HepG2 (cell line): Measurements from ENCODE around the gene GCNT3. TPM values are rescaled to one million over a fixed set of nuclear protein-coding genes. Genes with fewer than 3 reads are reported as not detected.

Source experiments
- CENPBD1 ChIP-seq: sonication (generic); formaldehyde crosslinking; IDR thresholded peaks from 2 replicates; pipeline ENCODE4 v1.8.0; 2022; ENCODE audit warnings: missing genetic modification reagents, low read depth, mild to moderate bottlenecking, borderline replicate concordance
- CENPX ChIP-seq: sonication (generic); formaldehyde crosslinking; IDR thresholded peaks from 2 replicates; pipeline ENCODE4 v1.9.0; 2021; ENCODE audit warnings: mild to moderate bottlenecking, missing genetic modification reagents, moderate library complexity
- DR1 ChIP-seq: sonication (generic); formaldehyde crosslinking; IDR thresholded peaks from 2 replicates; pipeline ENCODE4 v1.8.0; 2021; ENCODE audit warnings: mild to moderate bottlenecking, missing genetic modification reagents, inconsistent platforms
- FOSL2 ChIP-seq: sonication (generic); formaldehyde crosslinking; IDR thresholded peaks from 2 replicates; pipeline ENCODE4 v1.4.0; 2020; ENCODE audit warnings: missing genetic modification reagents
- FOXA3 ChIP-seq: IDR thresholded peaks from 2 replicates; pipeline ENCODE4 v1.6.1; 2016; ENCODE audit warnings: missing genetic modification reagents, missing compliant biosample characterization
- HIVEP1 ChIP-seq: sonication (generic); formaldehyde crosslinking; IDR thresholded peaks from 2 replicates; pipeline ENCODE4 v1.4.0; 2020; ENCODE audit warnings: mild to moderate bottlenecking, missing genetic modification reagents
- HMGA1 ChIP-seq: sonication (generic); formaldehyde crosslinking; conservative IDR thresholded peaks from 2 replicates; pipeline ENCODE4 v1.4.0; 2020; ENCODE audit warnings: missing genetic modification reagents
- KDM2A ChIP-seq: sonication (generic); formaldehyde crosslinking; IDR thresholded peaks from 2 replicates; pipeline ENCODE4 v1.4.0; 2020; ENCODE audit warnings: low read depth, missing genetic modification reagents, borderline replicate concordance
- MTA1 ChIP-seq: sonication (generic); formaldehyde crosslinking; IDR thresholded peaks from 2 replicates; pipeline ENCODE4 v1.4.0; 2020; ENCODE audit warnings: missing genetic modification reagents, mild to moderate bottlenecking, borderline replicate concordance
- MXD4 ChIP-seq: IDR thresholded peaks from 2 replicates; pipeline ENCODE4 v1.6.1; 2016; ENCODE audit warnings: mild to moderate bottlenecking, missing biosample characterization, missing genetic modification reagents
- NBN ChIP-seq: fragments of 450-650 bp; conservative IDR thresholded peaks from 2 replicates; pipeline ENCODE4 v1.6.1; 2017
- NFATC3 ChIP-seq: sonication (generic); formaldehyde crosslinking; IDR thresholded peaks from 2 replicates; pipeline ENCODE4 v1.5.1; 2020; ENCODE audit warnings: mild to moderate bottlenecking, missing genetic modification reagents
- NFRKB ChIP-seq: fragments of 450-650 bp; IDR thresholded peaks from 2 replicates; pipeline ENCODE4 v1.6.1; 2017
- NFYB ChIP-seq: sonication (generic); formaldehyde crosslinking; IDR thresholded peaks from 2 replicates; pipeline ENCODE4 v1.4.0; 2020; ENCODE audit warnings: missing genetic modification reagents
- PHF5A ChIP-seq: IDR thresholded peaks from one replicate; pipeline ENCODE4 v1.6.1; 2018; ENCODE audit warnings: low read depth, missing genetic modification reagents; ENCODE audit not compliant: unreplicated experiment
- POLR2G ChIP-seq: fragments of 200-400 bp; formaldehyde crosslinking; IDR thresholded peaks from 2 replicates; pipeline ENCODE4 v1.6.1; 2018; ENCODE audit warnings: mild to moderate bottlenecking, low read depth, low read length, moderate library complexity
- SALL1 ChIP-seq: sonication (generic); formaldehyde crosslinking; IDR thresholded peaks from 2 replicates; pipeline ENCODE4 v1.8.0; 2022; ENCODE audit warnings: mild to moderate bottlenecking, missing genetic modification reagents
- THAP7 ChIP-seq: sonication (generic); formaldehyde crosslinking; IDR thresholded peaks from 2 replicates; pipeline ENCODE4 v1.8.1; 2023; ENCODE audit warnings: mild to moderate bottlenecking, missing genetic modification reagents
- TP53 ChIP-seq: sonication (generic); formaldehyde crosslinking; conservative IDR thresholded peaks from 2 replicates; pipeline ENCODE4 v1.4.0; 2020; ENCODE audit warnings: missing genetic modification reagents
- U2AF1 ChIP-seq: fragments of 200-400 bp; formaldehyde crosslinking; optimal IDR thresholded peaks from 2 replicates; pipeline ENCODE3; 2017; ENCODE audit warnings: mild to moderate bottlenecking, low read depth, low read length
- ZMYM4 ChIP-seq: sonication (generic); formaldehyde crosslinking; IDR thresholded peaks from 2 replicates; pipeline ENCODE4 v1.8.1; 2023; ENCODE audit warnings: mild to moderate bottlenecking, missing genetic modification reagents
- ZNF138 ChIP-seq: sonication (generic); formaldehyde crosslinking; IDR thresholded peaks from 2 replicates; pipeline ENCODE4 v1.5.0; 2020; ENCODE audit warnings: mild to moderate bottlenecking, low read depth, missing genetic modification reagents
- ZNF224 ChIP-seq: sonication (generic); formaldehyde crosslinking; IDR thresholded peaks from 2 replicates; pipeline ENCODE4 v1.5.0; 2020; ENCODE audit warnings: mild to moderate bottlenecking, missing genetic modification reagents
- ZNF24 ChIP-seq: fragments of 450-650 bp; IDR thresholded peaks from 2 replicates; pipeline ENCODE4 v1.6.1; 2017; ENCODE audit warnings: antibody characterized with exemption, mild to moderate bottlenecking
- ZNF317 ChIP-seq: sonication (generic); formaldehyde crosslinking; IDR thresholded peaks from 2 replicates; pipeline ENCODE4 v1.5.0; 2020; ENCODE audit warnings: mild to moderate bottlenecking, missing genetic modification reagents
- ZNF333 ChIP-seq: sonication (generic); formaldehyde crosslinking; IDR thresholded peaks from 2 replicates; pipeline ENCODE4 v1.4.0; 2020; ENCODE audit warnings: mild to moderate bottlenecking, missing genetic modification reagents, borderline replicate concordance
- ZNF343 ChIP-seq: sonication (generic); formaldehyde crosslinking; IDR thresholded peaks from 2 replicates; pipeline ENCODE4 v1.4.0; 2020; ENCODE audit warnings: mild to moderate bottlenecking, missing genetic modification reagents
- ZNF382 ChIP-seq: sonication (generic); formaldehyde crosslinking; IDR thresholded peaks from 2 replicates; pipeline ENCODE4 v1.5.0; 2020; ENCODE audit warnings: missing genetic modification reagents, mild to moderate bottlenecking, borderline replicate concordance
- ZNF704 ChIP-seq: sonication (generic); formaldehyde crosslinking; IDR thresholded peaks from 2 replicates; pipeline ENCODE4 v1.8.1; 2023; ENCODE audit warnings: mild to moderate bottlenecking, inconsistent platforms, moderate library complexity, missing genetic modification reagents, borderline replicate concordance
- ZNF773 ChIP-seq: sonication (generic); formaldehyde crosslinking; IDR thresholded peaks from 2 replicates; pipeline ENCODE4 v1.4.0; 2020; ENCODE audit warnings: missing genetic modification reagents, borderline replicate concordance
- ZNF788 ChIP-seq: sonication (generic); formaldehyde crosslinking; IDR thresholded peaks from 2 replicates; pipeline ENCODE4 v1.5.0; 2020; ENCODE audit warnings: mild to moderate bottlenecking, missing genetic modification reagents, borderline replicate concordance
- polyA plus RNA-seq, 8 experiments: library from polyadenylated mRNA; depleted of rRNA in 3 of 8; stranded (reverse) in 7 of 8; unstranded in 1 of 8; fragments of >200 nt; fragmentation: Illumina TruSeq in 4 of 8; extraction: Trizol in 4 of 8; gene quantifications; 2 replicates each; pipeline versions ENCODE4 v1.2.1 to v1.2.3, GENCODE V29; 2011 to 2016; ENCODE audit warnings: low read depth in 4 of 8, missing spikeins in 1 of 8, mixed read lengths in 1 of 8; ENCODE audit not compliant: insufficient read depth in 1 of 8
- total RNA-seq, 5 experiments: library from RNA; depleted of rRNA; stranded (reverse); fragments of >200 nt; fragmentation: Illumina TruSeq; extraction: Trizol; gene quantifications; 2 replicates each; pipeline ENCODE4 v1.2.3, GENCODE V29; 2016; ENCODE audit warnings: low read depth in 1 of 5

Gene GCNT3
- total and polyA plus RNA-seq, 2 of the 13 experiments (the other 11 are each of a cell fraction or from before 2014, with no cell fraction given), result 6.8 to 9.8 TPM

GRCh38 chr15:59656897-59657634 lies 45.5 kb downstream of the GCNT3 start, which contains the start of gene GTF2A2 (continued):
- TF ChIP-seq THAP7 (CRISPR knock-in tag) (peak; percentile 38; the same call in 1 of the 2 replicates), ZNF382 (CRISPR knock-in tag) (no peak), ZNF788 (peak; percentile 53; the same call in 1 of the 2 replicates), ZNF317 (CRISPR knock-in tag) (peak; percentile 71; the same call in 1 of the 2 replicates), NFYB (peak; percentile 51), ZMYM4 (CRISPR knock-in tag) (peak; percentile 79), FOXA3 (0 out of 2 replicates have a peak, but pooled peaks have one; percentile 30), NFRKB (no peak), NFATC3 (CRISPR knock-in tag) (no peak), CENPX (CRISPR knock-in tag) (no peak), HIVEP1 (CRISPR knock-in tag) (peak; percentile 29; the same call in 1 of the 2 replicates), ZNF333 (CRISPR knock-in tag) (no peak), ZNF343 (CRISPR knock-in tag) (peak; percentile 88), SALL1 (CRISPR knock-in tag) (peak; percentile 82), MTA1 (CRISPR knock-in tag) (0 out of 2 replicates have a peak, but pooled peaks have one; percentile 43), NBN (no peak), CENPBD1 (CRISPR knock-in tag) (no peak), MXD4 (CRISPR knock-in tag) (peak; percentile 70; the same call in 1 of the 2 replicates), ZNF24 (no peak), POLR2G (peak; percentile 96), ZNF224 (CRISPR knock-in tag) (0 out of 2 replicates have a peak, but pooled peaks have one; percentile 72), TP53 (no peak), ZNF704 (CRISPR knock-in tag) (0 out of 2 replicates have a peak, but pooled peaks have one; percentile 84), ZNF138 (CRISPR knock-in tag) (no peak), HMGA1 (CRISPR knock-in tag) (no peak), PHF5A (CRISPR knock-in tag) (no peak), KDM2A (CRISPR knock-in tag) (peak; percentile 99), DR1 (CRISPR knock-in tag) (0 out of 2 replicates have a peak, but pooled peaks have one; percentile 47), U2AF1 (no peak), FOSL2 (CRISPR knock-in tag) (no peak; the same call in 1 of the 2 replicates), ZNF773 (CRISPR knock-in tag) (no peak)
